SH-SY5Y (cell line): ENCODE measurements around the gene VWF.

ENCODE experiments used
- GATA2 ChIP-seq: IDR thresholded peaks from 2 replicates; pipeline ENCODE4 v1.6.1; 2011; ENCODE audit warnings: mild to moderate bottlenecking, low read depth, low read length
- GATA3 ChIP-seq: IDR thresholded peaks from 2 replicates; pipeline ENCODE4 v1.6.1; 2011; ENCODE audit warnings: low read depth, mild to moderate bottlenecking, low read length, moderate library complexity

- TF ChIP-seq GATA2 (no peak), GATA3 (no peak)
These were observed 38.6 kb downstream of the VWF start for GRCh38 chr12:6085841-6086240.
